B cell (primary cell): ENCODE data around the gene AP4M1. TPM values are rescaled to one million over a fixed set of nuclear protein-coding genes. Genes with fewer than 3 reads are reported as not detected.

Experiments
- ATAC-seq: fragments of 200-7000 bp; cut with Tn5 transposase; one replicate; pipeline ENCODE4 v1.10.0; 2021; ENCODE audit warnings: low read depth, mild to moderate bottlenecking, moderate number of reproducible peaks, moderate library complexity
- CTCF ChIA-PET: fragments of 350-600 bp; sonication (Branson Sonifier 250); formaldehyde crosslinking; loops from one replicate; lab custom pipeline; 2021; ENCODE audit warnings: antibody characterized with exemption, inconsistent platforms; lab: Charles Lee
- POLR2A ChIA-PET: fragments of 350-600 bp; sonication (Branson Sonifier 250); formaldehyde crosslinking; loops from one replicate; lab custom pipeline; 2021; ENCODE audit warnings: antibody characterized with exemption; lab: Charles Lee
- DNase-seq: peaks from one replicate; pipeline ENCODE4 v3.0.0; 2013
- H2AFZ ChIP-seq: 2 replicates; pipeline ENCODE4 v1.6.1; 2012; ENCODE audit warnings: mild to moderate bottlenecking, low read depth, low read length; ENCODE audit not compliant: insufficient read depth, poor library complexity, severe bottlenecking
- H3K27ac ChIP-seq, 2 donors: 1 replicate in 1 of 2; 2 replicates in 1 of 2; pipeline ENCODE4 v1.5.1; 2012 to 2013; ENCODE audit warnings: low read length in 2 of 2, mild to moderate bottlenecking in 2 of 2, moderate library complexity in 1 of 2
- H3K27me3 ChIP-seq, 4 experiments: fragments of 200-600 bp in 1 of 4; sonication (generic) in 1 of 4; replicated peaks in 1 of 4; 1 replicate in 2 of 4; 2 replicates in 2 of 4; pipeline versions ENCODE4 v1.6.1 to v1.7.0; 2013 to 2016; ENCODE audit warnings: low read length in 3 of 4, mild to moderate bottlenecking in 2 of 4, mixed read lengths in 1 of 4, moderate library complexity in 1 of 4; ENCODE audit not compliant: insufficient read depth in 4 of 4, control insufficient read depth in 3 of 4; ENCODE audit errors: control extremely low read depth in 1 of 4
- H3K36me3 ChIP-seq, 2 experiments: replicated peaks in 1 of 2; 1 replicate in 1 of 2; 2 replicates in 1 of 2; pipeline versions ENCODE4 v1.6.1 to v1.7.1; 2013; ENCODE audit warnings: low read length in 1 of 2; ENCODE audit not compliant: insufficient read depth in 2 of 2, control insufficient read depth in 1 of 2; ENCODE audit errors: control extremely low read depth in 1 of 2, extremely low read depth in 1 of 2
- H3K4me1 ChIP-seq, 2 donors: fragments of 200-600 bp in 1 of 2; sonication (generic) in 1 of 2; 1 replicate in 1 of 2; 2 replicates in 1 of 2; pipeline versions ENCODE4 v1.5.1 to v1.6.1; 2013 to 2017; ENCODE audit warnings: low read length in 2 of 2; ENCODE audit not compliant: control insufficient read depth in 2 of 2, insufficient read depth in 2 of 2
- H3K4me2 ChIP-seq: replicated peaks from 2 replicates; pipeline ENCODE3; 2012; ENCODE audit warnings: mild to moderate bottlenecking, low read depth, low read length; ENCODE audit not compliant: poor library complexity, severe bottlenecking
- H3K4me3 ChIP-seq, 5 experiments: fragments of 200-600 bp in 1 of 5; sonication (generic) in 1 of 5; 1 replicate in 3 of 5; 2 replicates in 2 of 5; pipeline versions ENCODE4 v1.5.1 to v1.7.0; 2011 to 2016; ENCODE audit warnings: low read length in 4 of 5, mild to moderate bottlenecking in 4 of 5, low read depth in 2 of 5, control low read depth in 1 of 5, moderate library complexity in 1 of 5; ENCODE audit not compliant: insufficient read depth in 1 of 5; ENCODE audit errors: control extremely low read depth in 1 of 5, extremely low read depth in 1 of 5
- H3K79me2 ChIP-seq: fragments of 200-600 bp; sonication (generic); one replicate; pipeline ENCODE4 v1.6.0; 2016; ENCODE audit warnings: low read length; ENCODE audit not compliant: control insufficient read depth, insufficient read depth
- H3K9ac ChIP-seq: fragments of 200-600 bp; sonication (generic); 2 replicates; pipeline ENCODE4 v1.6.1; 2017; ENCODE audit warnings: mild to moderate bottlenecking, low read length, moderate library complexity
- H3K9me3 ChIP-seq, 3 donors: one replicate each; pipeline versions ENCODE4 v1.6.1 to v1.7.1; 2013; ENCODE audit warnings: low read length in 2 of 3; ENCODE audit not compliant: control insufficient read depth in 2 of 3, insufficient read depth in 1 of 3; ENCODE audit errors: control extremely low read depth in 1 of 3
- H4K20me1 ChIP-seq: 2 replicates; pipeline ENCODE4 v1.6.0; 2012; ENCODE audit warnings: mild to moderate bottlenecking, low read length; ENCODE audit not compliant: insufficient read depth, control insufficient read depth, poor library complexity, severe bottlenecking
- H3K27ac Mint-ChIP-seq: one replicate; pipeline ENCODE4 v1.8.0; 2021; ENCODE audit warnings: mixed read lengths
- H3K27me3 Mint-ChIP-seq: one replicate; pipeline ENCODE4 v1.8.0; 2021; ENCODE audit warnings: mixed read lengths
- H3K4me1 Mint-ChIP-seq: one replicate; pipeline ENCODE4 v1.8.0; 2021; ENCODE audit warnings: mixed read lengths
- H3K4me3 Mint-ChIP-seq: one replicate; pipeline ENCODE4 v1.8.0; 2021; ENCODE audit warnings: mixed read lengths
- H3K9me3 Mint-ChIP-seq: one replicate; pipeline ENCODE4 v1.8.0; 2022; ENCODE audit warnings: mixed read lengths; ENCODE audit not compliant: insufficient read depth
- EZH2 ChIP-seq: IDR thresholded peaks from 2 replicates; pipeline ENCODE4 v1.6.1; 2012; ENCODE audit warnings: borderline replicate concordance, low read depth, mild to moderate bottlenecking, moderate library complexity, low read length; ENCODE audit not compliant: insufficient read depth, poor library complexity, severe bottlenecking
- WGBS: methylation state at CpG from one replicate; pipeline ENCODE4 v1.1.5; 2013; ENCODE audit warnings: missing lambda C conversion rate; ENCODE audit not compliant: insufficient coverage; 5-methylcytosine and 5-hydroxymethylcytosine counted together
- intact Hi-C: fragments of 100-400 bp; cut with micrococcal nuclease; formaldehyde crosslinking; loops from one replicate; pipeline ENCODE4 v1.10.0; 2022
- polyA plus RNA-seq: library from polyadenylated mRNA; depleted of rRNA; stranded (reverse); fragments of >200 nt; gene quantifications from 2 replicates; pipeline ENCODE4 v1.2.3, GENCODE V29; 2012
- total RNA-seq, 2 donors: library from RNA; stranded (reverse); fragments of 120-200 nt in 1 of 2; gene quantifications; 1 replicate in 1 of 2; 2 replicates in 1 of 2; pipeline versions ENCODE4 v1.2.3 to v1.2.4, GENCODE V29; 2013 to 2022
- TF ChIP-seq, protein P1 (sequence below): fragments of 200-600 bp; IDR thresholded peaks from one replicate; pipeline ENCODE4 v1.8.0; 2022; ENCODE audit warnings: antibody characterized with exemption, mild to moderate bottlenecking

AP4M1 gene
- total and polyA plus RNA-seq, 2 donors (not counting 1 experiment from before 2014, with no cell fraction given) = 9.0 to 17.6 TPM

DNA sequence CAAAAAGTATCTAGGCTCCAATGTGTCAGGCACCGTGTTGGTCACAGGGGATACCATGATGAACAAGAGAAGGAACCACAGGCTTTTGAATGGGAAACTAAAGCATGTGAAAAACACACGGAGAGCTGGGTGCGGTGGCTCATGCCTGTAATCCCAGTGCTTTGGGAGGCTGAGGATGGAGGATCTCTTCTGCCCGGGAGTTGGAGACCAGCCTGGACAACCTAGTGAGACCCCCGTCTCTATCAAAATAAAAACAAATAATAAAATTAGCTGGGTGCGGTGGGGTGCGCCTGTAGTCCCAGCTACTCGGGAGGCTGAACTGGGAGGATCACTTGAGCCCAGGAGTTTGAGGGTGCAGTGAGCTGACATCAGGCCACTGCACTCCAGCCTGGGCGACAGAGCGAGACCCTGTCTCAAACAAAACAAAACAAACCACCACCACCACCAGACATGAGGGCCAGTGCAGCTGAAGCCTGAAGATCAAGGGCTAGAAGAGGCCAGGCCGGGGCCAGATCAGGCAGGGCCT is 13.3 kb upstream of the AP4M1 start:
- ATAC-seq (peak; percentile 10), DNase-seq (no peak)
- Histone ChIP-seq H3K27me3 (no peaks in the 10 kb centered on the region), H3K4me1 (peaks cover 15 to 18% of the 10 kb centered on the region in 2 donors), H3K9ac (peak overlapping the region; percentile 79), H3K4me3 (peak overlapping the region in 4 of 5 experiments; percentile 68 to 91 (median 78)), H3K4me2 (peak overlapping the region; percentile 84), H3K36me3 (peaks cover 0 to 27% of the 10 kb centered on the region in 2 experiments), H3K9me3 (no peaks in the 10 kb centered on the region), H3K27ac (peak overlapping the region; percentile 66 to 77), H4K20me1 (peaks cover 8% of the 10 kb centered on the region), H3K79me2 (peaks cover 14% of the 10 kb centered on the region), H2AFZ (peak overlapping the region; percentile 92)
- TF ChIP-seq, protein P1, sequence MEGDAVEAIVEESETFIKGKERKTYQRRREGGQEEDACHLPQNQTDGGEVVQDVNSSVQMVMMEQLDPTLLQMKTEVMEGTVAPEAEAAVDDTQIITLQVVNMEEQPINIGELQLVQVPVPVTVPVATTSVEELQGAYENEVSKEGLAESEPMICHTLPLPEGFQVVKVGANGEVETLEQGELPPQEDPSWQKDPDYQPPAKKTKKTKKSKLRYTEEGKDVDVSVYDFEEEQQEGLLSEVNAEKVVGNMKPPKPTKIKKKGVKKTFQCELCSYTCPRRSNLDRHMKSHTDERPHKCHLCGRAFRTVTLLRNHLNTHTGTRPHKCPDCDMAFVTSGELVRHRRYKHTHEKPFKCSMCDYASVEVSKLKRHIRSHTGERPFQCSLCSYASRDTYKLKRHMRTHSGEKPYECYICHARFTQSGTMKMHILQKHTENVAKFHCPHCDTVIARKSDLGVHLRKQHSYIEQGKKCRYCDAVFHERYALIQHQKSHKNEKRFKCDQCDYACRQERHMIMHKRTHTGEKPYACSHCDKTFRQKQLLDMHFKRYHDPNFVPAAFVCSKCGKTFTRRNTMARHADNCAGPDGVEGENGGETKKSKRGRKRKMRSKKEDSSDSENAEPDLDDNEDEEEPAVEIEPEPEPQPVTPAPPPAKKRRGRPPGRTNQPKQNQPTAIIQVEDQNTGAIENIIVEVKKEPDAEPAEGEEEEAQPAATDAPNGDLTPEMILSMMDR = no peak
- no peak for TF ChIP-seq EZH2
- WGBS = 78% methylated on average over 5 of the region's 11 CpGs
- Mint-ChIP-seq H3K4me3 (peak overlapping the region; percentile 93), H3K27me3 (no peaks in the 10 kb centered on the region), H3K9me3 (no peaks in the 10 kb centered on the region), H3K27ac (peak overlapping the region; percentile 96), H3K4me1 (peaks cover 19% of the 10 kb centered on the region)
- intact Hi-C loops = loop anchor here (1.0 to 10.0 kb wide), 4 partner anchors 12 to 587 kb away; partner anchors contain the start of genes GNB2, MOSPD3, ZKSCAN5 and ZNF394
- ChIA-PET CTCF (interaction anchor here (0.6 kb wide), 1 partner anchor 42 kb away, joined by 3 read pairs; no protein-coding TSS in a partner anchor), POLR2A (interaction anchor here (0.7 to 1.0 kb wide), 2 partner anchors 13 to 968 kb away, joined by 3 to 11 read pairs; partner anchors contain the start of genes AP4M1 and MCM7)
